K562 (cell line): ENCODE results near the gene ZBED4. TPM values are rescaled to one million over a fixed set of nuclear protein-coding genes. Genes with fewer than 3 reads are reported as not detected.

Source experiments
- ATAC-seq: fragments of 200-7000 bp; cut with Tn5 transposase; 3 replicates; pipeline ENCODE4 v1.9.1; 2020; ENCODE audit warnings: moderate library complexity
- BruUV-seq: library from RNA; stranded (reverse); fragments of 400-500 nt; replicated peaks from 2 replicates; lab custom pipeline; 2021; lab: Mats Ljungman, UMichigan
- CTCF ChIA-PET: fragments of 300-600 bp; formaldehyde crosslinking; extraction: SDS; loops from one replicate; lab custom pipeline; 2021; ENCODE audit warnings: low intra/inter-chr PET ratio; lab: Yijun Ruan, JAX
- POLR2A ChIA-PET: fragments of 300-600, 350-650 bp; sonication (Branson Sonifier 250); formaldehyde crosslinking; extraction: SDS; loops from one replicate; lab custom pipeline; 2021; ENCODE audit warnings: antibody characterized with exemption, inconsistent platforms; lab: Yijun Ruan, JAX
- DNase-seq, 4 experiments: peaks; one replicate each; pipeline versions ENCODE4 v3.0.0 to v3.0.0-alpha.2; 2011 to 2018; ENCODE audit warnings: low spot score in 3 of 4, mixed read lengths in 3 of 4; ENCODE audit errors: extremely low read depth in 1 of 4
- FAIRE-seq: peaks from 2 replicates; lab custom pipeline; 2011; peaks lifted over from hg19 to GRCh38; lab: Jason Lieb, UNC
- H2AFZ ChIP-seq: 2 replicates; pipeline ENCODE4 v1.6.0; 2011; ENCODE audit warnings: low read depth, low read length, control low read depth, inconsistent platforms
- H3K27ac ChIP-seq: fragments of 200-600 bp; 3 replicates; pipeline ENCODE4 v1.8.0; 2011; ENCODE audit warnings: low read depth, mild to moderate bottlenecking, control low read depth, inconsistent platforms, low read length, moderate library complexity, mixed read lengths; ENCODE audit errors: extremely low read depth
- H3K27me3 ChIP-seq, 2 experiments: fragments of 300-600 bp in 1 of 2; 2 replicates in 1 of 2; 3 replicates in 1 of 2; pipeline versions ENCODE4 v1.6.0 to v1.8.0; 2011; ENCODE audit warnings: inconsistent platforms in 2 of 2, low read length in 2 of 2, mild to moderate bottlenecking in 1 of 2, mixed read lengths in 1 of 2, moderate library complexity in 1 of 2; ENCODE audit not compliant: control insufficient read depth in 2 of 2, insufficient read depth in 2 of 2
- H3K36me3 ChIP-seq: fragments of 300-600 bp; 3 replicates; pipeline ENCODE4 v1.8.0; 2011; ENCODE audit warnings: mild to moderate bottlenecking, low read length, inconsistent platforms; ENCODE audit not compliant: control insufficient read depth, insufficient read depth
- H3K4me1 ChIP-seq, 2 experiments: fragments of 200-600 bp in 1 of 2; replicated peaks in 1 of 2; 2 replicates in 1 of 2; 3 replicates in 1 of 2; pipeline versions ENCODE4 v1.5.1 to v1.8.0; 2011; ENCODE audit warnings: inconsistent platforms in 2 of 2, low read length in 2 of 2, mild to moderate bottlenecking in 1 of 2, mixed read lengths in 1 of 2, moderate library complexity in 1 of 2; ENCODE audit not compliant: control insufficient read depth in 2 of 2, insufficient read depth in 2 of 2
- H3K4me2 ChIP-seq: 2 replicates; pipeline ENCODE4 v1.6.1; 2011; ENCODE audit warnings: low read length, control low read depth, inconsistent platforms, mixed read lengths; ENCODE audit not compliant: insufficient read depth
- H3K4me3 ChIP-seq: fragments of 200-600 bp; sonication (generic), shearing (Covaris generic); 2 replicates; pipeline ENCODE4 v1.5.1; 2016; ENCODE audit warnings: control low read depth, inconsistent platforms
- H3K79me2 ChIP-seq: fragments of 200-600 bp; 3 replicates; pipeline ENCODE4 v1.8.0; 2011; ENCODE audit warnings: low read length, inconsistent platforms; ENCODE audit not compliant: control insufficient read depth, insufficient read depth
- H3K9ac ChIP-seq, 2 experiments: 2 replicates each; pipeline versions ENCODE4 v1.6.0 to v1.6.1; 2011; ENCODE audit warnings: low read depth in 2 of 2, low read length in 2 of 2, control low read depth in 1 of 2, inconsistent platforms in 1 of 2, mild to moderate bottlenecking in 1 of 2, mixed read lengths in 1 of 2; ENCODE audit not compliant: insufficient read depth in 1 of 2
- H3K9me1 ChIP-seq: one replicate; pipeline ENCODE4 v1.6.0; 2011; ENCODE audit warnings: inconsistent platforms, mild to moderate bottlenecking, low read length, moderate library complexity; ENCODE audit not compliant: control insufficient read depth, insufficient read depth
- H3K9me3 ChIP-seq: replicated peaks from 2 replicates; pipeline ENCODE4 v1.5.1; 2011; ENCODE audit warnings: low read depth, low read length, inconsistent platforms; ENCODE audit not compliant: control insufficient read depth, insufficient read depth
- H4K20me1 ChIP-seq: replicated peaks from 2 replicates; pipeline ENCODE4 v1.6.1; 2011; ENCODE audit warnings: low read length, inconsistent platforms, mixed read lengths; ENCODE audit not compliant: control insufficient read depth, insufficient read depth
- ARID2 ChIP-seq: fragments of 450-650 bp; IDR thresholded peaks from 2 replicates; pipeline ENCODE4 v1.6.1; 2017; ENCODE audit warnings: antibody characterized with exemption, mild to moderate bottlenecking
- CEBPZ ChIP-seq: fragments of 150-350 bp; IDR thresholded peaks from 2 replicates; pipeline ENCODE4 v1.6.1; 2014; ENCODE audit warnings: low read depth, mild to moderate bottlenecking, low read length, borderline replicate concordance
- EWSR1 ChIP-seq: fragments of 450-650 bp; IDR thresholded peaks from 2 replicates; pipeline ENCODE4 v1.6.1; 2018; ENCODE audit warnings: borderline replicate concordance, mild to moderate bottlenecking, low read depth, moderate library complexity; ENCODE audit not compliant: partially characterized antibody
- HDAC6 ChIP-seq: IDR thresholded peaks from 2 replicates; pipeline ENCODE4 v1.6.1; 2012; ENCODE audit warnings: low read depth, mild to moderate bottlenecking, control low read depth, inconsistent platforms, low read length, moderate library complexity
- HMGN3 ChIP-seq: IDR thresholded peaks from 2 replicates; pipeline ENCODE4 v1.6.1; 2011; ENCODE audit warnings: borderline replicate concordance, low read depth, mild to moderate bottlenecking, mixed read lengths, low read length; ENCODE audit not compliant: insufficient read length; ENCODE audit errors: extremely low read depth
- IFI16 ChIP-seq: fragments of 250-450 bp; sonication (Bioruptor Pico); IDR thresholded peaks from 2 replicates; pipeline ENCODE4 v2.1.2; 2022; ENCODE audit warnings: mild to moderate bottlenecking, inconsistent platforms
- MEIS2 ChIP-seq: fragments of 450-650 bp; IDR thresholded peaks from 2 replicates; pipeline ENCODE4 v1.6.1; 2014; ENCODE audit warnings: mild to moderate bottlenecking; ENCODE audit not compliant: partially characterized antibody
- MIER1 ChIP-seq: fragments of 450-650 bp; IDR thresholded peaks from 2 replicates; pipeline ENCODE4 v1.6.1; 2016; ENCODE audit warnings: antibody characterized with exemption, mild to moderate bottlenecking, low read depth
- PRPF4 ChIP-seq: fragments of 200-400 bp; formaldehyde crosslinking; IDR thresholded peaks from one replicate; pipeline ENCODE4 v1.6.1; 2017; ENCODE audit warnings: low read length, low read depth, mild to moderate bottlenecking; ENCODE audit not compliant: insufficient read depth, poor library complexity, severe bottlenecking
- RBM25 ChIP-seq: fragments of 200-400 bp; formaldehyde crosslinking; IDR thresholded peaks from 2 replicates; pipeline ENCODE4 v1.6.1; 2018; ENCODE audit warnings: low read length, low read depth, moderate library complexity; ENCODE audit not compliant: severe bottlenecking
- SNAPC5 ChIP-seq: fragments of 250-450 bp; sonication (Bioruptor Pico); IDR thresholded peaks from 2 replicates; pipeline ENCODE4 v1.8.0; 2021; ENCODE audit warnings: moderate library complexity, mild to moderate bottlenecking, inconsistent platforms
- SRF ChIP-seq, 2 experiments: fragments of 250-450, 450-650 bp in 1 of 2; sonication (Bioruptor Pico) in 1 of 2; sonication (generic) in 1 of 2; formaldehyde crosslinking; IDR thresholded peaks; 2 replicates each; pipeline versions ENCODE4 v1.5.0 to v1.5.1; 2020 to 2022; ENCODE audit warnings: mild to moderate bottlenecking in 1 of 2, missing genetic modification reagents in 1 of 2
- WHSC1 ChIP-seq: IDR thresholded peaks from one replicate; pipeline ENCODE4 v1.6.1; 2012; ENCODE audit warnings: low read length, control low read depth, inconsistent platforms
- ZFP36 ChIP-seq: fragments of 150-350 bp; IDR thresholded peaks from 2 replicates; pipeline ENCODE4 v1.6.1; 2018; ENCODE audit warnings: low read length, low read depth; ENCODE audit not compliant: partially characterized antibody
- ZKSCAN1 ChIP-seq: fragments of 150-350 bp; IDR thresholded peaks from 2 replicates; pipeline ENCODE4 v1.6.1; 2016; ENCODE audit warnings: low read depth, low read length
- ZNF586 ChIP-seq: fragments of 450-650 bp; formaldehyde crosslinking; conservative IDR thresholded peaks from 2 replicates; pipeline ENCODE4 v1.4.0; 2020; ENCODE audit warnings: mild to moderate bottlenecking, moderate library complexity
- WGBS: fragments of 100-300 bp; shearing (Covaris generic); methylation state at CpG from one replicate; pipeline ENCODE4 v1.1.6; 2016; ENCODE audit warnings: low coverage, mixed read lengths; ENCODE audit not compliant: insufficient coverage; ENCODE audit errors: missing lambda C conversion rate; 5-methylcytosine and 5-hydroxymethylcytosine counted together
- in situ Hi-C: fragments of 300-500 bp; cut with MboI; formaldehyde crosslinking; loops from 4 replicates; pipeline ENCODE4 v1.15.0; 2018; ENCODE audit warnings: inconsistent platforms, mixed read lengths
- intact Hi-C: fragments of 100-400 bp; cut with micrococcal nuclease; formaldehyde crosslinking; loops from 2 replicates; pipeline ENCODE4 v1.14.2; 2022
- polyA plus RNA-seq, 8 experiments: library from polyadenylated mRNA; depleted of rRNA in 4 of 8; stranded (reverse) in 5 of 8; unstranded in 3 of 8; fragments of >200 nt; fragmentation: Nextera tagmentation in 2 of 8; fragmentation: Illumina TruSeq in 1 of 8; extraction: Ambion mirVana in 2 of 8; extraction: Trizol in 1 of 8; gene quantifications; 2 replicates each; pipeline versions ENCODE4 v1.2.1 to v1.2.3, GENCODE V29; 2011 to 2014; ENCODE audit warnings: inconsistent platforms in 1 of 8, missing spikeins in 1 of 8
- total RNA-seq, 7 experiments: library from RNA; depleted of rRNA in 6 of 7; stranded (reverse); fragments of >200 nt in 6 of 7; fragmentation: Illumina TruSeq in 2 of 7; extraction: Trizol in 2 of 7; gene quantifications; 2 replicates each; pipeline versions ENCODE4 v1.2.1 to v1.2.3, GENCODE V29; 2011 to 2021; ENCODE audit warnings: low replicate concordance in 1 of 7

The ZBED4 gene
- total and polyA plus RNA-seq, 9 of the 15 experiments (the other 6 are each of a cell fraction or from before 2014, with no cell fraction given), result 1.5 to 16.8 (median 7.4) TPM

- Histone ChIP-seq H3K36me3 (peaks cover 16% of the 10 kb centered on the region; the same call in 2 of the 3 replicates), H3K27ac (no peak overlapping the region), H3K4me2 (no peak overlapping the region), H3K9ac (no peak overlapping the region), H4K20me1 (0 out of 2 replicates have a peak, but pooled peaks cover 3% of the 10 kb centered on the region), H3K9me3 (no peaks in the 10 kb centered on the region), H3K4me3 (no peak overlapping the region), H3K79me2 (peaks cover 14% of the 10 kb centered on the region), H3K9me1 (no peaks in the 10 kb centered on the region), H3K27me3 (no peaks in the 10 kb centered on the region), H2AFZ (no peak overlapping the region), H3K4me1 (peaks cover 6 to 27% of the 10 kb centered on the region in 2 experiments; a peak in 4 of 5 replicates)
- no TSS peak for BruUV-seq
- ATAC-seq (no peak), FAIRE-seq (no peak), DNase-seq (no peak)
- 96% methylated on average over 10 of the region's 12 CpGs for WGBS
- in situ Hi-C loops, result loop anchor here (10.0 kb wide), 1 partner anchor 91 kb away; the partner anchor contains the start of gene BRD1
- intact Hi-C loops, result loop anchor here (5.0 kb wide), 1 partner anchor 148 kb away; no protein-coding TSS in a partner anchor
- ChIA-PET CTCF (no interaction called here), POLR2A (interaction anchor here (1.3 kb wide), 1 partner anchor 17 kb away, joined by 4 read pairs; no protein-coding TSS in a partner anchor)
- TF ChIP-seq ZNF586 (CRISPR knock-in tag) (no peak), WHSC1 (no peak), CEBPZ (no peak), IFI16 (CRISPR knock-in tag) (no peak), EWSR1 (no peak), MEIS2 (no peak), HDAC6 (no peak), SRF (CRISPR knock-in tag; IDR thresholded peaks at IDR 0.05) (no peak), ZKSCAN1 (0 out of 2 replicates have a peak, but pooled peaks have one; percentile 25), RBM25 (no peak), SNAPC5 (CRISPR knock-in tag) (no peak), MIER1 (0 out of 2 replicates have a peak, but pooled peaks have one; percentile 47), PRPF4 (no peak), ZFP36 (no peak), ARID2 (no peak), HMGN3 (no peak)
Observed at GRCh38 chr22:49915610-49916009, 62.0 kb downstream of the ZBED4 start.
